Prostate gland (tissue), 2 donors: Measurements from ENCODE around the gene APLP2.

Experiments used
- CTCF ChIP-seq, 4 experiments: fragments of 200-600 bp in 2 of 4; fragments of 450-650 bp in 2 of 4; sonication (generic) in 2 of 4; IDR thresholded peaks; 1 replicate in 3 of 4; 2 replicates in 1 of 4; pipeline ENCODE4 v1.5.1; 2016 to 2019; ENCODE audit warnings: antibody characterized with exemption in 4 of 4, mild to moderate bottlenecking in 2 of 4, moderate library complexity in 2 of 4
- POLR2A ChIP-seq: fragments of 450-650 bp; IDR thresholded peaks from one replicate; pipeline ENCODE4 v1.6.1; 2016; ENCODE audit warnings: antibody characterized with exemption, mild to moderate bottlenecking

DNA sequence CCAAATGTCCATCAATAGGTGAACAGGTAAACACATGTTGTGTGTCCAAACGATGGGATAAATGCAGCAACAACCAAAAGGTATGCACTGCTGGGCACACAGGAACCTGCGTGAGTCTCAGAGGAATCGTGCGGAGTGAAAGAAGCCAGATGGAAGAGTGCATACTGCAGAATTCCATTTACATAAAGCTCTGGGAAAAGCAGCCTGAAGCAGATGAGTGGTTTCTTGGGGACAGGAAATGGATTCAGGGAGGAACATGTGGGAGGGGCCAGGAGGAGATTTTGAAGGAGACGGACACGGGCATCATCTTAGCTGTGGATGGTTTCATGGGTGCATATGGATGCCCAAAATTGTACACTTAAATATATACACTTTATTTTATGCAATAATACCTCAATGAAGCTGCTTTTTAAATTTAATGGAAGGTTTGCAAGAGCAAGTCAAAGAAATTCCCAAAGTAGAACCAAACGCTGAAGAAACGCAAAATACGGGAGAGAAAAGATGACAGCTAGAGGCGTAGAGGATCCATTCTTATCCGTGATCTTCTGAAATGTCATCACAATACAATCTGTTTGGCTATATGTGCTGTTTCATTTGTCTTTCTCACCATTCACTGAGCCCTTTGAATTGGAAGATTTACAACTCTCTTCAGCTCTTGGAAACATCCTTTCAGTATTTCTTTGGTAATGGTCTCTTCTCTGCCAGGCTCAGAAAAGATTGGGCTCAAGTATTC, 114.3 kb downstream of the APLP2 start:
- TF ChIP-seq CTCF (IDR thresholded peaks at IDR 0.05) = no peak
- no peak for TF ChIP-seq POLR2A
